ENCODE results near the gene AQP11. TPM values are rescaled to one million over a fixed set of nuclear protein-coding genes. Genes with fewer than 3 reads are reported as not detected.
"Not testable (repeated sequence)": the region's sequence is repeated elsewhere in the genome, so short reads cannot be mapped to it uniquely, and the experiment has no call there.

AQP11 gene
- total RNA-seq, 1 experiment from 2014 or later, result 0.39 TPM

DNA sequence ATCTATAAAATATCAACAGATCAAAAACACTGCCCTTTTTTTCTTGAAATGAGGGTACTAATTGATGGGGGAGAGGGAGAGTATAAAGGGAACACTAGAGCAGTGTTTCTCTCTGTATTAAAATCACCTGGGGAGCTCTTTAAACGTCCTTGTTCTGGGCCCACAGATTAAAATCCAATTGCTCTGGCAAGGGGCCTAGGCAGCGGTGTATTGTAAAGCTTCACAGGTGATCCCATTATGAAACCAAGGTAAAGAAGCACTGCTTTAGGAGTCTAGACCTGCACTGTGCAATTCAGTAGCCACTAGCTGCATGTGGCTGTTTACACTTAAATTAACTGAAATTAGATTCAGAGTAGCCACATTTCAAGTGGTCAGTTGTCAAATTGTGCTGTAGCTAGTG is 3.0 kb downstream of the AQP11 start:
- no peak for DNase-seq (ENCODE audit: low spot score)

DNA sequence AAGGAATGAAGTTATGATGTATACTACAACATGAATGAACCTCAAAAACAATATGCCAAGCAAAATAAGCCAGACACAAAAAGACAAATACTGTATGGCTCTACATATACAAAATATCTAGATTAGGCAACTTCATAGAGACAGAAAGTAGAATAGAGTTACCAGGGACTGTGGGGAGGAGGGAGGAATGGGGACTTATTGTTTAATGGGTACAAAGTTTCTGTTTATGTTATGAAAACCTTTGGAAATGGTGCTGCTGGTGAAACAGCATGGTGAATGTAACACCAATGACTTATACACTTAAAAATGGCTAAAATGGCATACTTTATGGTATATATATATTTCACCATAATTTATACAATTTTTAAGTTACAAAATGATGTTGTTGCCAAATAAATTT is 4.1 kb downstream of the AQP11 start:
- no peak for DNase-seq (ENCODE audit: low spot score)

DNA sequence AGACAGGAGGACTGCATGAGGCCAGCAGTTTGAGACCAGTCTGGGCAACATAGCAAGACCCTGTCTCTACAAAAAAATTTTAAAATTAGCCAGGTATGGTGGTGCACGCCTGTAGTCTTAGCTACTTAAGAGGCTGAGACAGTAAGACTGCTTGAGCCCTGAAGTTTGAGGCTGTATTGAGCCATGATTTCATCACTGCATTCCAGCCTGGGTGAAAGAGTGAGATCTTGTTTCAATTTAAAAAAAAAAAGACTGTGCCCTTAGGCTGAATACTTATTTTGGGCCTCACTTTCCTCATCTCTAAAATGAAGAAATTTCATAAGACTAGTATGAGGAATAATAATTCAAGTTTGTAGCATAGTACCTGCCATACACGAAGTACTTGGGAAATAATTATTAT is 6.9 kb downstream of the AQP11 start:
- no peak for DNase-seq (ENCODE audit: low spot score)

DNA sequence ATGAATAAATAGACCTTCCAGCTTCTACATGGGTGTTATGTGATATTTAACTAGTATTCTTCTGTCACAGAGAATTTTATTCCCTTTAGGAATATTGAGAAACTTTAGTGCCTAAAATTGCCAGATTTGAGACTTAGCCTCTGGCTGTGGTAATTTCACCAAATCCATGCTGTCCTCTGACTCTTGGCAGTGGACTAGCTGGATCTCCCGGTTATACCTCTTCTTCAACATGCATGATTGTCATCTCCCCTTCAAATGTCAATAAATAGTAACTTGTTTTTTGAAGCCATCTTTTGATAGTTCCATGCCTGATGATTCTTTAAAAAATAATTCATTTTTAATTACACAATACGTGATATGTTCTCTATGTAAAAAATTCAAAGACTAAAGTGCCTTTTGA is 8.4 kb downstream of the AQP11 start:
- no peak for DNase-seq (ENCODE audit: low spot score)

DNA sequence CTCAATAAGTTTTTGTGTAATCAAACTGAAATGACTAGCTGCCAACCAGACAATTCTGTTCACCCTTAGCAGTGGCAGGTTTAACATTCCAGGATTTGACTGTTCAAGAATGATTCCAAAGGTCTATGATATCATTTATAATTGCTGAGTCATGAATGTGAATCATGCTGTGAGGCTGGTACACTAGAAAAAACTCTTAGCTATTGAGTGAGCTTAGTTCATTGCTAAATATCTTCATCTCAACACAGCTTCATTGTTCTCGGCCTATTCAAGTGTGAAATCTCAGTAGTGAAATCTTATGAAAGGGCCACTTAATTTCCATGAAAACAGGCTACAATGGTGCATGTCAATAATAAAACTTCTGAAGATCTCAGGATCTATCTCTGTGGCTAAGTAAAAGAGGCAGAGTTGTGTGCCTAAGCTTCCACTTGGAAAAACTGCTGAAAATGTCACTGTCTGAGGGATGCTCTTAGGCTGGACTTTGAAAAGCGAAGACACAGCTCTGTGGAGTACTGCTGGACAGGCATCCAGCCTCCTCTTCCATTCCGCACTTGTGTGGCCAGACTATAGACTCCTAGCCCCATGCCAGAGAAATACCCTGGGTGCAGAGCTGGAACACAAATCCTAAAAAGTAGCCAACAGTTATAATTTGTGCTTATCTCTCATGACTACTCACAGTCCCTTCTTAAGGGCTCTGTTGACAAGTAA is 12.8 kb downstream of the AQP11 start:
- DNase-seq (ENCODE audit: low spot score), result peak; percentile 37

DNA sequence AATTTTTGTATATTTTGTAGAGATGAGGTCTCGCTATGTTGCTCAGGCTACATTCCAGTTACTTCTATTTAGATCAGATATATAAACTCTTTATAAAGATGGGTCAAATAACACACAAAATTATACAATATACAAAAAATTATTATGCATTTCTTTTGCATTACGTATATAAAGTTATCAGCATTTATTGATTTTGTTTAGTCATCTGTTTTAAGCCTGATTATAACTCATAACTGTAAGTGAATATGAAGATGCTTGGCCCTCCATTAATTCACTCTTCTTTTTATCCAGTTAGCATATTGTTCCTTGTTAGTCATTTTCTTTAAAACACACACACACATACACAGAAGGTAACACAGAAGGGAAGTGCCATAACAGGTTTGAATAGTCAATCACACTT is 14.5 kb downstream of the AQP11 start:
- no peak for DNase-seq (ENCODE audit: low spot score)

DNA sequence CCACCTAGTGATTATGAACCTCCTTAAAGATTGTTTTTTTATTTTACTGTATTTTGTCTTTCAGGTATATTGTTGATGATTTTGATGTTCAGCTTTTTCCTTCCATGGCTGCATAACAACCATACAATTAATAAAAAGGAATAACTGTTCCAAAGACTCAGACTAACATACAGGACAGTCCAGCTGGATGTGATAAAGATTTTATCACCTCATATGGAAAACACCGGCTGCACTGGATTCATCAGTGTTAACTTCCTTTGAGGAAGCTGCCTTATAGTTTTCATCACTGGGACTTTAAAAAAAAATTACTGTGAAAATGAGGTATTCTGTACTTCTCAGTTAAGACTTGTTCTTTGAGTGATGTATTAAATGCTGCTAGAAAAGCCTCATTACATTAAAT is 19.5 kb downstream of the AQP11 start:
- no peak for DNase-seq (ENCODE audit: low spot score)

DNA sequence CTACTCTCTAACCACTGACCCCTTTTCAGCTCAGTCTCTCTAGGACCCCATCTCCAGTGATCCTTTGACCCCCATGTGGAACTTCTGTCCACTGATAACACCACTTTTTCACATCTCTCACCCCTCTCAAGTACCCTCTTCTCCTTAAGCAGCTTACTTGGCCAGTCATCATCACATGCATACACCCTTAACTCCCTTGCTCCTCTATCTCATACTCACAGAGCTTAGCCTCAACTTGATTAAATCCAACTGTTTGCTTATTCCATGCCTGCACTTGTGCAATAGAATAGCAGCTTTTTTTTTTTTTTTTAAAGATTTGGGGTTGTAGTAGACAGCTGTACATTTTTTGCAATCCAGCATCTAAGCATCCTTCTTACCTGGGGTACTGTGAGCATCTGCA is 22.2 kb downstream of the AQP11 start:
- DNase-seq (ENCODE audit: low spot score), result no peak

DNA sequence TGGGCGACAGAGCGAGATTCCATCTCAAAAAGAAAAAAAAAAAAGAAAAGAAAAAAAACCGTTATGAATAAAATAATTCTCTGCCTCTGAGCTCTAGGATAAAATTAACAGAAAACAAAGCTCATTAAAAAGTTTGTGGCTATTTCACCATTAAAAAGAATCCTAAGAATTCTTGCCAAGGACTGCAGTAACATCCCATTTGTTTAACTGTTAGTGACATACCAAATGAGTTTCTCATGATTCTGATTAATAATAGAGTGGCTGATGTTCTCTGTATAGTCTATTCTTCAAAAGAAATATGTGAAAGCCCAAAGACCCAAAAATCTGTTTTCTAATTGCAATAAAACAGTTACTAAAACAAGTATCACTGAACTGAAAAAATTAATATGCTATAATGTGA is 28.1 kb downstream of the AQP11 start:
- no peak for DNase-seq (ENCODE audit: low spot score)

DNA sequence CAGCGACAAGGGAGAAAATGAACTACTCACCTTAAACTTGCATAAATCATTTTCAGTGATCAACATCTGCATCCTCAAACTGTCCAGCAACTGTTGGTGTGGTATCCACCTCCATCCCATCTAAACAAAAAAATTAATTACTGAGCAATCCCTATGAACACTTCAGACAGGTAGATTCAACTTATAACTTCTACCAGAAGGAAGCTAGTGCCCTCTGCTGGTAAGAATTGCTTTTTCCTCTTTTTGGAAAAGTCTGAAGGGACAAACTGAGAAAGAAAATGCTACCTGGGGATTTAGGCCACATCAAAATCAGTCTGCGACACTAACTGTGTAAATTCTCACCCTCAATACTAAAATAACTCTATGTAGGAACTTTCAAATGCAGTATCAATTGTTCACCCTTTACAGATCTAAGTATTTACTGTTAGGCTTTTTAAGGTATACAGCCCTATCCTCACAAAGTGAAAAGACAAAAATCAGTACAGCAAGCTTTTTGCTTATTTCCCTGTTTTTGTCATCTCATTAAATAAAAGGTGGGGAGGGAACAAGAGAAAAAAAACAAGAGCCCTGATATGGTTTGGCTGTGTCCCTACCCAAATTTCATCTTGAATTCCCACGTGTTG is 29.9 kb downstream of the AQP11 start:
- peak; percentile 14 for DNase-seq (ENCODE audit: low spot score)

DNA sequence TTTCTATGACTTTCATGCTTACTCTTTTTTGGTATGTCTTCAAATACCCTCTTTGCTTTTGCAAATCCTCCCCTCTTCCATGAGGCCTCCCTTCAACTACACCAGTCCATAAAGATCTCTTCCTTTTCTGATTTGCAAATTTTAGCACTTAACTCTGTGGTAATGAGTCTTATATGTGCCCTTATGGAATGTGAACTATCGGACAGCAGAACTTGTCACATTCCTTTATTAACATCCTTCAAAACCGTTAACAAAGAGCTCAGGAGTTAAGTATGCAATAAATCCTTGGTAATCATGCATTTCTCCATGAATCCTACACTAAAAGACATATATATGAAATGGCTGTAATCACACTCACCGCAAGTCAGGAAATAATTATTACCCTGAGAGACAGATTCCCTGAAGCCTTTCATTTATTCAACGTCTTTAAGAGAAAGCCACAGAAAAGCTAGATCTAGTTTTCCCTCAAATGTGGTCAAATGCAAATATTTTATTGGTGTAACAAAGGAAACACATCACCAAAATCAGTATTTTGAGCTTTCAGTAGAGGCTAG is 40.5 kb downstream of the AQP11 start:
- DNase-seq (ENCODE audit: low spot score), result no peak

DNA sequence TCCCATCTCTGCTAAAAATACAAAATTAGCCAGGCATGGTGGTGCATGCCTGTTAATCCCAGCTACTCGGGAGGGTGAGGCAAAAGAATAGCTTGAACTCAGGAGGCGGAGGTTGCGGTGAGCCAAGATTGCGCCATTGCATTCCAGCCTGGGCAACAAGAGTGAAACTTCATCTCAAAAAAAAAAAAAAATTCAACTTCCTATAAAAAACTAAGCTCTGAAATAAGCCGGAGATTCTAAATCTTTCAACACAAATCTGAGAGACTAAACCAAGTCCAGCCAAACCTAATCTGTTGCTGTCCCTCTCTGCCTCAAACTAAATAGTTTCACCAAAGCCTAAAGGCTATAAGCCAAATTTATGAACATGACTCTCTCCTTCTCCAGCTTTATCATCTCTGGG is 44.2 kb downstream of the AQP11 start:
- DNase-seq (ENCODE audit: low spot score), result not testable (repeated sequence)

DNA sequence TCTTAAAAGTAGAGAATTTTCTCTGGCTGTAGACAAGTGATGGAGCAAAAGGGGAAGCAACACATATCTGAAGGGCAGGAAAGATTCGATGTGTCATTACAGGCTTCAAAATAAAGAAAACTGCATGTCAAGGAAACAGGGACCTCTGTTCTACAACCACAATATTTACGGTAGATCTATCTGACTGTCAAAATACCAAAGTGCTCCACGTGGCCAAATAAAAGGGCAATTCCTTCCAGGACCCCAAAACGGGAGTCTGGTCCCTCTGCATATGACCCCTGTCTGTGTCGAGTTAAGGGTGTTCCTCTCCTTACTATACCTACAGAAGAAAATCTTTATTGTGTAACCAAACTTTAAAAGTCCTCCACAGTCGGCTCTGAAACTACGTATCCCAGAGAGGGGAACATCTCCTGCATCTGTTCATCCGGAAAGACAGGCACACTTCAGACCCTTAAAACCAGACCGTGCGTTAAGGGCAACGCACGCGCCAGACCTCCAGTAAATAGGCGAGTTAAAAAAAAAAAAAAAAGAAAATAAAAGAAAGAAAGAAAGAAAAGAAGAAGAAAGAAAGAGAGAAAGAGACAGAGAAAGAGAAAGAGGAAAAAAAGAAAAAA is 47.1 kb downstream of the AQP11 start:
- DNase-seq (ENCODE audit: low spot score), result no peak

DNA sequence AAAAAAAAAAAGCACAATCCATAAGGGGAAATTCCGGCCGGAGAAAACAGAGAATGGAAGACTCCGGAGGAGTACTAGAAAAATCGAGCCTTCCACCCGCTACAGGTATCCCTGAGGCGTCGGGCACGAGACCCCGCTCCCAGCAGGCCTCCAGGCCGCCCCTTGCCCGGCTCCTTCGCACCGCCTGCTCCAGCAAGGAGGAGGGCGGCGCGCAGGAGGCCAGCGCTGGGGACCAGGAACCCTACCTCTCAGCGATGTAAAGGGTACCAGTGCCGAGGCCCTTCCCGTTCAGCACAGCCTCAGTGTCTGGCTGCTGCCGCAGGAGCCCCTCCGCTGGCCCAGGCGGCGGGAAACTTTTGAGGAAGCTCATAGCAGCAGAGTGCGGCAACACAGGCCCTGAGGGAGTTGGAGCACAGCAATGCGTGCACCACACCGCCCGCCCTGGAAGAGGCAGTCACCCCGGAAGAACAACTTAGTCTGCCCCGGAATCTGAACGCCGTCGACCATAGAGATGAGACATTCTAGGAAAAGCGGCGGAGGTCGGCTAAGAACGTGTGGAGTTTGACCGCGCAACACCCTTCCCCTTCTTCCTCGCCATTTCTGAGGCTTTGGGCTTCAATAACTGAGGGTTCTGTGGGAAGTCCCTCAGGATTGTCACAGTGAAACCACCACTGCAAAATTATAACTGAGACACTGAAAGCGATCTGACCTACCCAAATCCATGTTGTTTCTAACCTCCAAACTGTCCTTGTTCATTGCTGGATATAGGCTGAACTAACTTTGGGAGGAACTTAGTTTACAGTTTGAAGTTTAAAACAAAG is 47.8 kb downstream of the AQP11 start, which contains the start of gene CLNS1A:
CLNS1A (minus strand) TSS at position 450 of the 821 bp plus-strand sequence; CDS start at position 370, 80 bp downstream.
- peak; percentile 85 for DNase-seq (ENCODE audit: low spot score)

DNA sequence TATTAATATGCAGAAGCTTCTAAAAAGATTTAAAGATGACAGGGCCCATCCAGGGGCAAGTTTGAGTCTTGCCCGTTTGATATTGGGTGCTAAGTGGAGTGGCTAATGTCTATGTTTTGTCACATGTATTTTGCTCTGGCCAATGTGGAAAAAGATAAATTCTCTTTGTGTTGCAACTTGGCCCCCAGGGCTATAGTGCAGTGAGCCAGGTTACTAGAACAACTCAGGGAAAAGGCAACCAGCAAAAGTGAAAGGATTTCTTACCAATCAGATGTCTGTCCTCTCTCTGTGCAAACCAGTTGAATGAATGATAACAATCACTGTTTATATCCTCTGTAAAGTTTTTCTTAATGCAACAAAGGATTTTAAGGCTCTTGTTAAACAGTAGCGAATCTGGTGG is 52.5 kb downstream of the AQP11 start:
- no peak for DNase-seq (ENCODE audit: low spot score)

DNA sequence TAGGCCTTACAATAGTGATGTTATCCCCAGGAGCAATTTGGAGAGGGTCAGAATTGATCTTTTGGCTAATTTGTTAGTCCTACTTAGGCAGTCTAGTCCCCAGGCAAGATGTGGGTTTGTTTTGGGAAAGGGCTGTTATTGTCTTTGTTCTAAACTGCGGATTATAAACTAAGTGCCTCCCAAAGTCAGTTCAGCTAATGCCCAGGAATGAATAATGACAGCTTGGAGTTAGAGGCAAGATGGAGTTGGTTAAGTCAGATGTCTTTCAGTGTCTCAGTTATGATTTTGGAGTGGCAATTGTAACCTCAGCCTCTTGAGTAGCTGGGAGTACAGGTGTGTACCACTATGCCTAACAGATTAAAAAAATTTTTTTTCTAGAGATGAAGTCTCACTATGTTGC is 55.1 kb downstream of the AQP11 start:
- DNase-seq (ENCODE audit: low spot score), result no peak

DNA sequence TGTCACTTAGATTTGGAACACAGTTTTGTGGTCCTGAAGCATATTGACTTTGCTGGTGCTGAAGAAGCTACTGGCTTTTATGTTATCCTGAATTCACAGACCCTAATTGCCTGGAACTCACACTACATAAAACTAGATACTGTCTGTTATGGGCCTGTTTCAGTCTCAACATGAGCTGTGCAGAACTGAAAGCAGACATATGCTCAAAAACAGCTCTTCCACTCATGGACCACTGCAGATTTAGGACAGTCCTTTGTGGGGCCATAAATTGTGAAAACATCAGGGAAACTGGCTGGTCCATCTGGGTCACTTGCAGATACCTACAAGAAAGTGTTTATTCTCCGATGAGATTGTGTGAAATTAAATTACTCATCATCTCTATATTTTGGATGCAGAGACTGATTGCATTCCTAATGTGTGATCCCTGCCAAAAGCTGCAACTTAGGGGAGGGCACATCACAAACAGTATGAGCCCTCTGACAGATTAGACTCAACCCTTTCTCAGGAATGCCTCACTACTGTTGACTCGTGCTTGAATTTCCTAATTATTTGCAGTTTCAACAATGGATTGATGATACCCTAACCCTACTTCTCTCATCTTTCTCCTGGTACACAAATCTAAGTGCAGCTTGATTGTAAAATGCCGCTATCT is 58.0 kb downstream of the AQP11 start:
- DNase-seq (ENCODE audit: low spot score), result no peak

DNA sequence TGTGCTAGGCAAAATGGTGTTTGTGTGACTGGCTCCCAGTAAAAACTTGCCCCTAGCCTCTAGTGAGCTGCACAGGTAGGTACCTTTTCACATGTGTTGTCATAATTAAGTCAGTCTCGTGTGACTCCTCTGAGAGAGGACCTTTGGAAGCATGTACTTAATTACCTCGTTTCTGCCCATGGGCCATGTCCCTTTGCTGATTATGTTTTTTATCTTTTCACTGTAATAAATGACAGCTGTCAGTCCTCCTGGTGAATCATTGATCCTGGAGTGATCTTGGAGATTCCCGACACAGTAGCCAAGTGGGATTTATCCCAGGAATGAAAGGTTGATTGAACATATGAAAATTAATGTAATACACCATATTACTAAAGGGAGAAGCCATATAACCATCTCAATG is 60.4 kb downstream of the AQP11 start:
- no peak for DNase-seq (ENCODE audit: low spot score)

DNA sequence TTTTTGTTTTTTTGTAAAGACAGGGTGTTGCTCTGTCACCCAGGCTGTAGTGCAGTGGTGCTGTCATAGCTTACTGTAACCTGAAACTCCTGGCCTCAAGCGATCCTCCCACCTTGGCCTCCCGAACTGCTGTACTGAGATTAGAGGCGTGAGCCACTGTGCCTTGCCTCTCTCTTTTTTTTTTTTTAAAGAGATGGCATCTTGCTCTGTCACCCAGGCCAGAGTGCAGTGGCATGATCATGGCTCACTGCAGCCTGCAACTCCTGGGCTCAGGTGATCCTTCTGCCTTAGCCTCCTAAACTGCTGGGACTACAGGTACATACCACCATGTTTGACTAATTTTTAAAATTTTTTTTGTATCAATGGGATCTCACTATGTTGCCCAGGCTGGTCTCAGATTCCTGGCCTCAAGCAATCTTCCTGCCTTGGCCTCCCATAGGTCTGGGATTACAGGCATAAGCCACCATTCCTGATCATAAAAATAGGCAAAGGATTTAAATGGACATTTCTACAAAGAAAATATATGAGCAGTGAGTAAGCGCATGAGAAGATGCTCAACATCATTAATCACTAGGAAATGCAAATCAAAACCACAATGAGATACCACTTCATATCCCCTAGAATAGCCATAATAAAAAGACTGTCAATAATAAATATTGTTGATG is 65.1 kb downstream of the AQP11 start:
- no peak for DNase-seq (ENCODE audit: low spot score)

DNA sequence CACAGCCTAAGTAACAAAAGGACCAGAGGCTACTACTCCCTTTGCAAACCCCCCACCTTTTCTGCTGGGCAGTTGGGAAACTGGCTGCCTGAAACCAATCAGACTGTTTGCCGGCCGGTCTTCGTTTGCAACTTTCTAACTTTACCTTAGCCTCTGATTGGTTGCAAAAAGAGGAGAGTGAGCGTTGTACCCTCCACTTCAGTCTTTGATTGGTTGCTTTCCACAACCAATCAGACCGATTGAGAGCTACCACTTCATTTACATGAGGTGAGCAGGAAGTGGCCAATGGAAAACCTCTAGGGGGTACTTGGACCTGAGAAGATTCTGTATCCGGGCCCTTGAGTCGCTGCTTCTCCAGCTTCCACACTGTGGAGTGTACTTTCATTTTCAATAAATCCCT is 66.6 kb downstream of the AQP11 start:
- DNase-seq (ENCODE audit: low spot score), result no peak

Measured in H4 (cell line).